HepG2 (cell line): ENCODE results near the gene PRKN. TPM values are rescaled to one million over a fixed set of nuclear protein-coding genes. Genes with fewer than 3 reads are reported as not detected.

Experiments used
- ATAC-seq: fragments of 200-7000 bp; cut with Tn5 transposase; 3 replicates; pipeline ENCODE4 v1.9.1; 2020; ENCODE audit warnings: mild to moderate bottlenecking, moderate library complexity
- BruUV-seq: library from RNA; stranded (reverse); fragments of 400-500 nt; replicated peaks from 2 replicates; lab custom pipeline; 2021; lab: Mats Ljungman, UMichigan
- CTCF ChIA-PET: fragments of 300-600 bp; formaldehyde crosslinking; extraction: SDS; loops from one replicate; lab custom pipeline; 2021; ENCODE audit warnings: low total read pairs, inconsistent platforms, low intra/inter-chr PET ratio; lab: Yijun Ruan, JAX
- POLR2A ChIA-PET: fragments of 350-600 bp; sonication (Branson Sonifier 250); formaldehyde crosslinking; loops from one replicate; lab custom pipeline; 2020; ENCODE audit warnings: antibody characterized with exemption, inconsistent platforms; lab: Yijun Ruan, JAX
- DNase-seq: peaks from one replicate; pipeline ENCODE4 v3.0.0-alpha.2; 2015; ENCODE audit warnings: low spot score
- FAIRE-seq: peaks from 3 replicates; lab custom pipeline; 2011; peaks lifted over from hg19 to GRCh38; lab: Jason Lieb, UNC
- H2AFZ ChIP-seq: one replicate; pipeline ENCODE4 v1.6.1; 2011; ENCODE audit warnings: low read length, inconsistent platforms
- H3K27ac ChIP-seq: fragments of 300-600 bp; 3 replicates; pipeline ENCODE4 v1.8.0; 2011; ENCODE audit warnings: mixed run types, mild to moderate bottlenecking, mixed read lengths, low read length, inconsistent platforms; ENCODE audit not compliant: insufficient read depth; ENCODE audit errors: extremely low read length
- H3K27me3 ChIP-seq, 2 experiments: fragments of 200-600 bp in 1 of 2; 2 replicates in 1 of 2; 3 replicates in 1 of 2; pipeline versions ENCODE4 v1.6.0 to v1.8.0; 2011; ENCODE audit warnings: low read length in 2 of 2, mild to moderate bottlenecking in 2 of 2, moderate library complexity in 2 of 2, inconsistent platforms in 1 of 2; ENCODE audit not compliant: insufficient read depth in 2 of 2, control insufficient read depth in 1 of 2
- H3K36me3 ChIP-seq, 2 experiments: fragments of 200-600 bp in 1 of 2; replicated peaks in 1 of 2; 2 replicates in 1 of 2; 3 replicates in 1 of 2; pipeline versions ENCODE4 v1.5.1 to v1.8.0; 2011; ENCODE audit warnings: low read length in 2 of 2, inconsistent platforms in 1 of 2; ENCODE audit not compliant: insufficient read depth in 2 of 2, control insufficient read depth in 1 of 2
- H3K4me1 ChIP-seq: 2 replicates; pipeline ENCODE4 v1.5.1; 2012; ENCODE audit warnings: low read length, inconsistent platforms; ENCODE audit not compliant: insufficient read depth
- H3K4me2 ChIP-seq: 2 replicates; pipeline ENCODE4 v1.6.0; 2011; ENCODE audit warnings: low read depth, low read length, inconsistent platforms
- H3K4me3 ChIP-seq, 3 experiments: fragments of 200-600 bp in 1 of 3; sonication (generic), shearing (Covaris generic) in 1 of 3; replicated peaks in 1 of 3; 2 replicates each; pipeline ENCODE4 v1.5.1; 2011 to 2016; ENCODE audit warnings: low read length in 3 of 3, inconsistent platforms in 2 of 3, low read depth in 2 of 3, mild to moderate bottlenecking in 2 of 3, control low read depth in 1 of 3, mixed read lengths in 1 of 3; ENCODE audit not compliant: insufficient read depth in 1 of 3
- H3K79me2 ChIP-seq: one replicate; pipeline ENCODE4 v1.6.1; 2011; ENCODE audit warnings: low read length, inconsistent platforms; ENCODE audit not compliant: insufficient read depth
- H3K9ac ChIP-seq: 2 replicates; pipeline ENCODE4 v1.6.0; 2011; ENCODE audit warnings: mild to moderate bottlenecking, low read depth, low read length, inconsistent platforms; ENCODE audit not compliant: insufficient read depth
- H3K9me3 ChIP-seq: 2 replicates; pipeline ENCODE4 v1.5.1; 2012; ENCODE audit warnings: mild to moderate bottlenecking, low read length
- H4K20me1 ChIP-seq: 2 replicates; pipeline ENCODE4 v1.6.0; 2011; ENCODE audit warnings: inconsistent platforms, mild to moderate bottlenecking, low read length, moderate library complexity; ENCODE audit not compliant: insufficient read depth
- GABPB1 ChIP-seq: IDR thresholded peaks from 2 replicates; pipeline ENCODE4 v1.6.1; 2016; ENCODE audit warnings: mild to moderate bottlenecking, missing genetic modification reagents, moderate library complexity, missing compliant biosample characterization
- NCOA5 ChIP-seq: sonication (generic); formaldehyde crosslinking; IDR thresholded peaks from 2 replicates; pipeline ENCODE4 v1.4.0; 2020; ENCODE audit warnings: missing genetic modification reagents
- THAP11 ChIP-seq: IDR thresholded peaks from 2 replicates; pipeline ENCODE4 v1.6.1; 2016; ENCODE audit warnings: missing biosample characterization, missing genetic modification reagents
- ZNF224 ChIP-seq: sonication (generic); formaldehyde crosslinking; IDR thresholded peaks from 2 replicates; pipeline ENCODE4 v1.5.0; 2020; ENCODE audit warnings: mild to moderate bottlenecking, missing genetic modification reagents
- ZNF24 ChIP-seq: fragments of 450-650 bp; IDR thresholded peaks from 2 replicates; pipeline ENCODE4 v1.6.1; 2017; ENCODE audit warnings: antibody characterized with exemption, mild to moderate bottlenecking
- ZNF740 ChIP-seq: sonication (generic); formaldehyde crosslinking; IDR thresholded peaks from 2 replicates; pipeline ENCODE4 v1.4.0; 2020; ENCODE audit warnings: missing genetic modification reagents
- ZNF75D ChIP-seq: sonication (generic); formaldehyde crosslinking; IDR thresholded peaks from 2 replicates; pipeline ENCODE4 v1.8.1; 2023; ENCODE audit warnings: missing genetic modification reagents, mild to moderate bottlenecking, borderline replicate concordance
- ZNF879 ChIP-seq: sonication (generic); formaldehyde crosslinking; IDR thresholded peaks from 2 replicates; pipeline ENCODE4 v1.8.1; 2023; ENCODE audit warnings: missing genetic modification reagents
- WGBS: methylation state at CpG from one replicate; pipeline ENCODE4 v1.1.6; 2017; ENCODE audit warnings: low lambda C conversion rate; 5-methylcytosine and 5-hydroxymethylcytosine counted together
- in situ Hi-C: cut with HindIII; loops from 2 replicates; pipeline ENCODE4 v1.10.0; 2017; ENCODE audit warnings: low pct_unique_long_range_greater_than_20kb; ENCODE audit not compliant: extremely low pct_ligation_motif_present
- intact Hi-C: fragments of 100-400 bp; cut with micrococcal nuclease; formaldehyde crosslinking; loops from one replicate; pipeline ENCODE4 v1.10.0; 2022; ENCODE audit not compliant: unreplicated experiment
- polyA plus RNA-seq, 8 experiments: library from polyadenylated mRNA; depleted of rRNA in 3 of 8; stranded (reverse) in 7 of 8; unstranded in 1 of 8; fragments of >200 nt; fragmentation: Illumina TruSeq in 4 of 8; extraction: Trizol in 4 of 8; gene quantifications; 2 replicates each; pipeline versions ENCODE4 v1.2.1 to v1.2.3, GENCODE V29; 2011 to 2016; ENCODE audit warnings: low read depth in 4 of 8, missing spikeins in 1 of 8, mixed read lengths in 1 of 8; ENCODE audit not compliant: insufficient read depth in 1 of 8
- total RNA-seq, 5 experiments: library from RNA; depleted of rRNA; stranded (reverse); fragments of >200 nt; fragmentation: Illumina TruSeq; extraction: Trizol; gene quantifications; 2 replicates each; pipeline ENCODE4 v1.2.3, GENCODE V29; 2016; ENCODE audit warnings: low read depth in 1 of 5
- TF ChIP-seq, protein P1 (sequence below): sonication (generic); formaldehyde crosslinking; IDR thresholded peaks from 2 replicates; pipeline ENCODE4 v1.4.0; 2020; ENCODE audit warnings: missing genetic modification reagents
- TF ChIP-seq, protein P2 (sequence below): IDR thresholded peaks from 2 replicates; pipeline ENCODE4 v1.6.1; 2012; ENCODE audit warnings: low read depth, low read length, improper control_type of control experiment

PRKN gene
- total and polyA plus RNA-seq, 2 of the 13 experiments (the other 11 are each of a cell fraction or from before 2014, with no cell fraction given) = 0.31 to 0.44 TPM

- Histone ChIP-seq H3K79me2 (no peaks in the 10 kb centered on the region), H3K4me3 (no peak overlapping the region), H3K4me1 (no peaks in the 10 kb centered on the region), H3K9ac (no peak overlapping the region), H4K20me1 (no peaks in the 10 kb centered on the region), H3K27ac (no peak overlapping the region), H3K36me3 (no peaks in the 10 kb centered on the region), H3K9me3 (peaks cover 11% of the 10 kb centered on the region), H3K27me3 (peaks cover 0 to 10% of the 10 kb centered on the region in 2 experiments; a peak in 2 of 5 replicates), H2AFZ (no peak overlapping the region), H3K4me2 (no peak overlapping the region)
- FAIRE-seq = no peak
- intact Hi-C loops (no loop called here), in situ Hi-C loops (no loop called here)
- ATAC-seq = no peak
- BruUV-seq = no TSS peak
- 33% methylated on average over 7 of the region's 7 CpGs for WGBS
- no peak for DNase-seq
- TF ChIP-seq ZNF224 = no peak
- no peak for TF ChIP-seq ZNF75D
- TF ChIP-seq, protein P1, sequence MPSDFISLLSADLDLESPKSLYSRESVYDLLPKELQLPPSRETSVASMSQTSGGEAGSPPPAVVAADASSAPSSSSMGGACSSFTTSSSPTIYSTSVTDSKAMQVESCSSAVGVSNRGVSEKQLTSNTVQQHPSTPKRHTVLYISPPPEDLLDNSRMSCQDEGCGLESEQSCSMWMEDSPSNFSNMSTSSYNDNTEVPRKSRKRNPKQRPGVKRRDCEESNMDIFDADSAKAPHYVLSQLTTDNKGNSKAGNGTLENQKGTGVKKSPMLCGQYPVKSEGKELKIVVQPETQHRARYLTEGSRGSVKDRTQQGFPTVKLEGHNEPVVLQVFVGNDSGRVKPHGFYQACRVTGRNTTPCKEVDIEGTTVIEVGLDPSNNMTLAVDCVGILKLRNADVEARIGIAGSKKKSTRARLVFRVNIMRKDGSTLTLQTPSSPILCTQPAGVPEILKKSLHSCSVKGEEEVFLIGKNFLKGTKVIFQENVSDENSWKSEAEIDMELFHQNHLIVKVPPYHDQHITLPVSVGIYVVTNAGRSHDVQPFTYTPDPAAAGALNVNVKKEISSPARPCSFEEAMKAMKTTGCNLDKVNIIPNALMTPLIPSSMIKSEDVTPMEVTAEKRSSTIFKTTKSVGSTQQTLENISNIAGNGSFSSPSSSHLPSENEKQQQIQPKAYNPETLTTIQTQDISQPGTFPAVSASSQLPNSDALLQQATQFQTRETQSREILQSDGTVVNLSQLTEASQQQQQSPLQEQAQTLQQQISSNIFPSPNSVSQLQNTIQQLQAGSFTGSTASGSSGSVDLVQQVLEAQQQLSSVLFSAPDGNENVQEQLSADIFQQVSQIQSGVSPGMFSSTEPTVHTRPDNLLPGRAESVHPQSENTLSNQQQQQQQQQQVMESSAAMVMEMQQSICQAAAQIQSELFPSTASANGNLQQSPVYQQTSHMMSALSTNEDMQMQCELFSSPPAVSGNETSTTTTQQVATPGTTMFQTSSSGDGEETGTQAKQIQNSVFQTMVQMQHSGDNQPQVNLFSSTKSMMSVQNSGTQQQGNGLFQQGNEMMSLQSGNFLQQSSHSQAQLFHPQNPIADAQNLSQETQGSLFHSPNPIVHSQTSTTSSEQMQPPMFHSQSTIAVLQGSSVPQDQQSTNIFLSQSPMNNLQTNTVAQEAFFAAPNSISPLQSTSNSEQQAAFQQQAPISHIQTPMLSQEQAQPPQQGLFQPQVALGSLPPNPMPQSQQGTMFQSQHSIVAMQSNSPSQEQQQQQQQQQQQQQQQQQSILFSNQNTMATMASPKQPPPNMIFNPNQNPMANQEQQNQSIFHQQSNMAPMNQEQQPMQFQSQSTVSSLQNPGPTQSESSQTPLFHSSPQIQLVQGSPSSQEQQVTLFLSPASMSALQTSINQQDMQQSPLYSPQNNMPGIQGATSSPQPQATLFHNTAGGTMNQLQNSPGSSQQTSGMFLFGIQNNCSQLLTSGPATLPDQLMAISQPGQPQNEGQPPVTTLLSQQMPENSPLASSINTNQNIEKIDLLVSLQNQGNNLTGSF (CRISPR knock-in tag) = no peak
- no peak for TF ChIP-seq GABPB1 (CRISPR knock-in tag)
- TF ChIP-seq THAP11 (CRISPR knock-in tag) = no peak
- TF ChIP-seq, protein P2, sequence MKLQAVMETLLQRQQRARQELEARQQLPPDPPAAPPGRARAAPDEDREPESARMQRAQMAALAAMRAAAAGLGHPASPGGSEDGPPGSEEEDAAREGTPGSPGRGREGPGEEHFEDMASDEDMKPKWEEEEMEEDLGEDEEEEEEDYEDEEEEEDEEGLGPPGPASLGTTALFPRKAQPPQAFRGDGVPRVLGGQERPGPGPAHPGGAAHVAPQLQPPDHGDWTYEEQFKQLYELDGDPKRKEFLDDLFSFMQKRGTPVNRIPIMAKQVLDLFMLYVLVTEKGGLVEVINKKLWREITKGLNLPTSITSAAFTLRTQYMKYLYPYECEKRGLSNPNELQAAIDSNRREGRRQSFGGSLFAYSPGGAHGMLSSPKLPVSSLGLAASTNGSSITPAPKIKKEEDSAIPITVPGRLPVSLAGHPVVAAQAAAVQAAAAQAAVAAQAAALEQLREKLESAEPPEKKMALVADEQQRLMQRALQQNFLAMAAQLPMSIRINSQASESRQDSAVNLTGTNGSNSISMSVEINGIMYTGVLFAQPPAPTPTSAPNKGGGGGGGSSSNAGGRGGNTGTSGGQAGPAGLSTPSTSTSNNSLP = no peak
- TF ChIP-seq NCOA5 = no peak
- no peak for TF ChIP-seq ZNF740
- no peak for TF ChIP-seq ZNF24
- no peak for TF ChIP-seq ZNF879
- ChIA-PET POLR2A (no interaction called here), CTCF (no interaction called here)
Measured at GRCh38 chr6:161409353-161409752, 1318.2 kb downstream of the PRKN start.
